NCI-H460 (cell line): ENCODE results near the gene YBX2. TPM values are rescaled to one million over a fixed set of nuclear protein-coding genes. Genes with fewer than 3 reads are reported as not detected.

ENCODE experiments used
- DNase-seq: peaks from one replicate; pipeline ENCODE4 v3.0.0-alpha.2; 2016; ENCODE audit warnings: low read depth; ENCODE audit errors: extremely low read depth
- total RNA-seq: library from RNA; depleted of rRNA; stranded (reverse); fragments of >200 nt; shearing (Covaris generic); gene quantifications from 2 replicates; pipeline ENCODE4 v1.2.3, GENCODE V29; 2014

The YBX2 gene
- total RNA-seq, 1 experiment from 2014 or later, result 0.15 TPM

DNA sequence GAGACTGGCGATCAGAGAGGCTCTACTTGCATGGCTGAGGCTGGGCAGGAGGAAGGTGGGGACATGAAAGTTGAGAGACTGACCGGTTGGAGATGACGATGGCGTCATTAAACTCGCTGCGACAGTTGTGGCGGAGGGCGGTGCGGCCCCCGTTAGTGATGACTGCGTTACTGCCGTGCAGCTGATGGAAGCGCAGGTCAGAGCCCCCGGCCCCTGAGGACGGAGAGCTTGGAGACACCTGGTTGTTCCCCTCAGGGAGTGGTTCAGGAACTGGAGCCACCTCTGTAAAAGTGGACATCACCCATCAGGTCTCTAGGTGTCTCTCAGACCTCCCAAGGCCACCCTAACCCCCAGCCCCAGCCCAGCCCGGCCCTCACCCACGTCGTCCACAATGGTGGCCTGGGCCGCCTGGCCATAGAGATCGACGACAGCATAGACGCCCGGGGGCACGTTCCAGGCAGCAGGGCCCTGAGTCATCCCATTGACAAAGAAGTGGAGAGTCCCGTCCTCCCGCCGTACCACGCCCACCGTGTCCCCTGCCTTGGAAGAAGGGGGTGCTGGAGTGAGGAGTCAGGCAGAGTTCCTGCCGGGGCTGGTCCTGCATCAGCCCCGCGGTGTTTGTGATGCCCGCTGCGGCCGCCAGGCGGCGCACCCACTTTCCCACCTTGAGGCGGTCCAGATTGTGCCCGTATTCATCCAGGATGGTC is 29.4 kb upstream of the YBX2 start:
- DNase-seq, result no peak

DNA sequence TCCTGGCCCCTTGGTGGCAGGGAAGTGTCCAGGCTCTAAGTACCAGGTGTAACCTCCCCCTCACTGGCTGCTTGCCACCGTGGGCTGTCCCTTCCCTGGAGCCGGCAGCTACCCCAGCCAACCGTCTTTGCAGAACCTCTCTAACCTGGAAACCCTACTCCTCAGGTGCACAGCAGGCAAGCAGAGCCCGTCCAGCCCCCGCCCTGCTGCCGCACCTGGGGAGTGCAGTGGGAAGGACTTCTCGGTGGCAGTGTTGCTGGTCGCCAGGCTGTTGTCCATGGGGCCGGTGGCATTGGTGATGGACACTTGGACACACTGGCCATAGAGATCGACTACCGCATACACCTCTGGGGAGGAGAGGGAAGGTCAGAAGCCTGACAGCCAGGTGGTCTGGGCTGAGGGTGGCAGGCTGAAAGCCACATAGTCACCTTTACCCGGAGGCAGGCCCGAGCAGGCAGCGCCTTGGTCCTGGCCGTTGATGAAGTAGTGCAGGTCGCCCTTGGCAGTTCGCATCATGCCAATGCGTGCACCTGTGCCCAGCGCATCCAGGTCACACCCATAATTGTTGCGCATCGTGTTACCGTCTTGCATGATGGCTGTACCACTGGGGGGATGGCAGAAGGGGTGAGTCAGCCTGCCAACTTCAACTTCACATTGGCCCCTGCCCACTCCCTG is 28.2 kb upstream of the YBX2 start:
- no peak for DNase-seq

- no peak for DNase-seq
Measured at GRCh38 chr17:7321466-7321865, 27.0 kb upstream of the YBX2 start.

DNA sequence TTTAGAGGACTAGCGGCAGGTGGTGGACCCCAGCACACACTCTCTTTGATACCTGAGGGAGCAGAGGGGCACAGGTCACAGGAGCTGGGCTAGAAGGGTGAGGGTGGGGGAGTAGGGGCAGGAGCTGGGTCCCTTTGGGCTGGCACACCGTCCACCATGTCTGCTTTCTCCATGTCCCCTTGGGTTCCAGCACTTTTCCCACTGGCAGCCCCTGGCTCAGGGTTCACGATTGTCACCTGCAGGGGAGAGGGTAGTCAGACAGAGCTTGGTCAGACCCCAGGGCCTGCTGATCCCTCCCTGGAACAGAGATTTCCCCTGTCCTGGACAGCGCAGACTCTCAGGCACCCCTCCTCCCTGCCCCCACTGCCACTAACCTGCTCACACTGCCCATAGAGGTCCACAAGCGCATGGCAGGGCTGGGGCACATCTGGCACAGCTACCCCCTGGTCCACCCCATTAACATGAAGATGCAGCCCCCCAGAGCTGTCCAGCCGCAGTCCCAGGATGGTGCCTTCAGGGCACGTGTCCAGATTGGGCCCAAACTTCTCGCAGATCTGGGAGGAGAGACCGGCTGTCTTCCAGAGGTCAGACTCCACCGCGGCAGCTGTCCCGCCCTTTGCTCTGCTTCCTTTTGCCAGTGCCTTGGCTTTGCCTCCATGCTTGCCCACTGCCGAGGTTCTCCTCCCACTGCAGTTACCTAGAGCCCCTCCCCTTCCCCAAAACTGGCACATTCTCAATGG is 23.9 kb upstream of the YBX2 start:
- no peak for DNase-seq

GRCh38 chr17:7317161-7317803 is 22.8 kb upstream of the YBX2 start:
- DNase-seq, result no peak

DNA sequence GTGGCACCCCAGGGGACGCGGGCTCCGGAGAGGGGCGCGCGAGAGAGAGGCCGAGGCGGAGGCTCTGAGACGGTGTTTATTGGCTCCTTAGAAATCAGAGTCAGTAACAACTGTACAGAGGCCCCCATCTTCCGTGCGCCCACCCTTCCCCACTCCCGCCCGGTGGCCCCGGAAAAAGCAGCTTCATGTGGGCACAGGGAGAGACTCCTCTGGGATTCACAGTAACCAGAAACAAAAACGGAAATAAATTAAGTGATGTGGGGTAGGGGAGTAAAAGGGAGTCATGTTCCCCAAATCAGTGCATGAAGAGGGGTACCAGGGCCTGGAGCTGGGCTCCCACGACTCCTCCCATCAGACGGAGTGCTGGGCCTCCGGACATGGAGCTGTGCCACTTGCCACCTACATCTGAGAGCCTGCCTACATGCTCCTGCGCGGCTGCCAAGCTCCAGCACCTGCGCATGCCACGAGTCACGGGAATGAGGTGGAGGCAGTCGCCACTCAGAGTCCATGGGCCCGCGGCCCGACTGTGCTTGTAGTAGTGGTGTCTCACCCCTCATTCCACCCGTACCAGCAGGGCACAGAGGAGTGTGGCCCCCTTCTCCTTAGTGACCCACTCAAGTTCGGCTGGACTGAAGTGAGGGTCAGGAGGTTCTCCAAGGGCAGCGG is 21.3 kb upstream of the YBX2 start:
- DNase-seq, result no peak

GRCh38 chr17:7314719-7315569 is 20.5 kb upstream of the YBX2 start, which contains the start of gene GPS2:
GPS2 (minus strand) TSS chr17:7315360; CDS start chr17:7315052, 308 bp downstream.
- DNase-seq, result peak; percentile 81

DNA sequence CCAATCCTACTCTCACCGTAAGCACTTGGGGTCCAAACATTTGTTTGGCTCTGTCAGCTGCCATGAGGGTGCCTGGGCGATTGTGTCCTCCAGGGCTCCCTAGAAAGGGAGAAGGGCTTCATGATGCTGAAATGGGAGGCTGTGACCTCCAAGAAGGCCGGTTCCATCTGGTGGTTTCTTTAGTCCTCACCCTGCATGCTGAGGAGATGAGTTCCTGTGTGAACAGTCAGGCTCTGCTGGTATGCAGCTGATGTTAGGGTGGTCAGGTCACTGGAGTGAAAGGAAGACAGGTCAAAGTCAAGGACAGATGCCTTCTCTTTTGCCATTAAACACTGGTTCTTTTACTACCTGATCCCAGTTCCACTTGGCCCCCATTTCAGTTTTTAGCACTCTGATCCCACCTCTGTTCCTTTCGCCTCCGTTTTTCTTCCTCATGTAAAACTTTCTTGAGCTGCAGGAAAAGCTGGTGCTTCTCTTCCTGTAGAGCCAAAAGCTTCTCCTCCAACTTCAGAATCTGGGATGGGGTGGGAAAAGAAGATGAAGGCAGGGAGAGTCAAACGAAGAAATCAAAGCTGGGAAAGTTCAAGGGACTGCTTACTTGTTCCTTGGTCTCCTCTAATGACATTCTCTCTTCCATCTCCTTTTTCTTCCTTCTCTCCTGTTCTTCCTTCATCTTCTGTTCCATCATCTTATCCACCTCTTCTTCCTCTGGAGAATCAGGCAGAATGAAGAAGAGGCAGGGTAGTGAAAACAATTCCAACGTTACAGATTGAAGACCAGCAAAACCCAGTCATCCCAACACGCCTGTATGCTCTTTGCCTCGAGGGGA is 19.7 kb upstream of the YBX2 start:
- no peak for DNase-seq

- DNase-seq, result no peak
Measured at GRCh38 chr17:7313088-7313889, 18.9 kb upstream of the YBX2 start.

DNA sequence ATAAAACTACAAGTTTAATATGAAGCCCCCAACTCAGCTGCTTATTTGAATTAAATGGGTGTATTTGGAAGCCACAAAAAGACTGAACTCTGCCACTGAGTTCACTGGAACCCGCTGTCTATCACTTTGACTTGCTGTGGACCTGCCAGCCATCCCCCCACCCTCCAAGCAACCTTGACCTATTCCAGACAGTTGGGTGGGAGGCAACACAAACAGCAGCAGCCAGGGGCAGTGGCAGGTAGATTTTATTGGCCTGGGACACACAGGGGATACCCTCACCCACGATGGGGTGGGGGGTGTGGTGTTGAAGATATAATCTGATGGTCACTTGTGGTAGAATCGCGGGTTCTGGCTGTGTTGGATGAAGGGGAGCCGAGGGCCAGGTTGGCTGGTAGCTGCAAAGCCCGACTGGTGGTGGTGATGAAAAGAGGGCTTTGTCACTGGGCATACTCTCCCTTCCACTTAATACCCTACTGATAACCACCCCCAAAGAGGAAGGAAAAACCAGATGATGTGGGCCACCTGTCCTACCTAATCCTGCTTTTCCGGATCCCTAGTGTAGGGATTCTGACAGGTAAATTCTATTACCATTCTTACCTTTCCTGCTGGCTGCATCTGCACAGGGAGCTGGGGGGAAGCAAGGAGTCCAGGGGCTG is 18.1 kb upstream of the YBX2 start:
- DNase-seq, result no peak

DNA sequence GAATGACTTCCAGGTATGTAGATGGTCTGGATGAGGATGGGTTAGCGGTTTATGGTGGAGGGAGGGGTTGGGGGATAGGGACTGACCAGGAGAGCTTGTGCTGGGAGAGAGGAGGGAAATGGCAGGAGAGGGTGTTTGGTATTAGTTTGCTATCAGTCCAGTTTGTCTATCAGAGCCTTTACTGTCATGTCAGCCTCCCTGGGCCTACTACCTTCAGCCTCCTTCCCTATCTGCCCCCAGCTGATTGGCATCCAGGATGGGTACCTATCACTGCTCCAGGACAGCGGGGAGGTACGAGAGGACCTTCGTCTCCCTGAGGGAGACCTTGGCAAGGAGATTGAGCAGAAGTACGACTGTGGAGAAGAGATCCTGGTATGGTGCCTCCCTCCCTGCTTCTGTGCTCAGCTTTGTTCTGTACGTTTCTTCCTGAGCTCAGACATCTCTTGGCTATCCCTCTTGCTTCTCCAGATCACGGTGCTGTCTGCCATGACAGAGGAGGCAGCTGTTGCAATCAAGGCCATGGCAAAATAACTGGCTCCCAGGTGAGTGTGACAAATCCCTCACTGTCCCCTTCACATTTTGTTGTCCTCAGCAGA is 16.8 kb upstream of the YBX2 start:
- no peak for DNase-seq

DNA sequence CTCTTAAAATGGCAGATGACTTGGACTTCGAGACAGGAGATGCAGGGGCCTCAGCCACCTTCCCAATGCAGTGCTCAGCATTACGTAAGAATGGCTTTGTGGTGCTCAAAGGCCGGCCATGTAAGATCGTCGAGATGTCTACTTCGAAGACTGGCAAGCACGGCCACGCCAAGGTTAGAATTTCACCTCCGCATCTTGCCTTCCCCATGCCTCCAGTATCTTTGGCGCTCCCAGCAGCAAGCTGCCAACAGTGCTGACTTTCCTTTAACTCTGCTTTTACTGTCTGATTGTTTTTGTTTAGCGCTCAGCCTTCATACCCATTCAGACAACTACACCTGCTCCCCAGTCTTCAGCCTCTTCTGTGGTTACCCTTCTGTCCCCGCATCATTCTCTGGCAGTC is 15.2 kb upstream of the YBX2 start:
- DNase-seq, result no peak

- peak; percentile 74 for DNase-seq
Measured at GRCh38 chr17:7308625-7309433, 14.4 kb upstream of the YBX2 start.

DNA sequence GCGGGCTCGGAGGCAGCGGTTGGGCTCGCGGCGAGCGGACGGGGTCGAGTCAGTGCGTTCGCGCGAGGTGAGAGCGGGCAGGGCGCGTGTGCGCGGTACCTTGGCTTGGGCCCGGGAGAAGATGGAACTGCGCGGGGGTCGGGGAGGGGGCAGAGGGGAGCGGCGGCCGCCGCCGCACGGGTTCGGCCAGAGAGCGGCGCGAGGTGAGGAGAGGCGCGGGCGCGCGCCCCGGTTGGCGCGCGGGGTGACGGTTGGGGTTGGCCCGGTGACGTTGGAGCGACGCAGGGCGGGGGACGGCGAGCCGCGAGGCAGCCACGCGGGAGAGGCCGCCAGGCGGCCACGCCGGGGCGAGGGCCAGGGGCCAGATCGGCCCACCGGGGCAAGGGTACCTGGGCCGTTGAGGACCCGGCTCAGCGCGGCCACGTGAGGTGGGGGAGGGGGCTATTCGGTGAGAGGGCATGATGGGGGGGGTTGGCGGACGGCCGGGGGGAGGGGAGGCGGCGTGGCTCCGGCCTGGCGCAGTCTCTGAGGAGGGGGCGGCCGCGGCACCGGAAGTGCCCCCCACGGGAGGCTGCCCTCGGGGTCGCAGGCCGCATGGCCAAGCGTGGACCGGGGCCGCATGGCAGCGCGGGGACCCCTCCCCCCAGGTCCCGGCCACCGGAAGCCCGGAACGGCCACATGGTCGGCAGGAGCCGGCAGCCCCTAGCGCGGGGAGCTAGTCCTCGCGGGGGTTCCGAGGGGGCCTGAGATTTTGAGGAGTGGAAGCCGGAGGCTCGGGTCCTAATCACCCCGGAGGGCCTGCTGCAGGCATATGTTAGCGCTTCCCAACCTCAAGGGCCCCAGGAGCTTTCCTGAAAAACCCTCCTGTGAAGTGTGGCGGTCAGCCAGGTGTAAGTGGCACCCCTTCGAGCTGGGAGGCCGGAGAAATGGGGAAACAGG is 13.5 kb upstream of the YBX2 start:
- DNase-seq, result no peak
